ENCODE measurements around the gene CAMTA2.

The CAMTA2 gene

GRCh38 chr17:4948166-4948930 is 39.1 kb downstream of the CAMTA2 start, which contains the start of gene PFN1:
Gene PFN1, minus strand, starts transcription at chr17:4948530. Its CDS starts 136 bp downstream, at chr17:4948394.
- Histone ChIP-seq H3K4me3 (ENCODE audit: low read depth in 1 of 2, low read length in 2 of 2) (peak within 1 kb of the TSS; percentile 98 to 99), H3K9me3 (ENCODE audit: control insufficient read depth in 1 of 2, low read length in 2 of 2) (no peaks in the 10 kb centered on the region), H3K36me3 (ENCODE audit: control insufficient read depth in 1 of 2, insufficient read depth in 2 of 2, low read length in 2 of 2) (peaks cover 11 to 29% of the 10 kb centered on the region in 2 donors), H3K27ac (ENCODE audit: low read depth, low read length) (peak within 1 kb of the TSS; percentile 99), H3K27me3 (ENCODE audit: control insufficient read depth in 1 of 2, insufficient read depth in 2 of 2, low read length in 2 of 2) (no peaks in the 10 kb centered on the region), H3K9ac (ENCODE audit: low read depth in 1 of 2, low read length in 2 of 2) (peak within 1 kb of the TSS; percentile 99), H3K4me1 (ENCODE audit: control insufficient read depth in 1 of 2, insufficient read depth in 2 of 2, low read length in 2 of 2) (peaks cover 41 to 55% of the 10 kb centered on the region in 2 donors)

GRCh38 chr17:4947411-4948165 is 39.9 kb downstream of the CAMTA2 start:
- no peaks in the 10 kb centered on the region for H3K9me3 ChIP-seq (ENCODE audit: control insufficient read depth in 1 of 2, low read length in 2 of 2)
- H3K4me1 ChIP-seq (ENCODE audit: control insufficient read depth in 1 of 2, insufficient read depth in 2 of 2, low read length in 2 of 2), result peaks cover 49 to 62% of the 10 kb centered on the region in 2 donors
- peak overlapping the region; percentile 99 for H3K27ac ChIP-seq (ENCODE audit: low read depth, low read length)
- H3K4me3 ChIP-seq (ENCODE audit: low read depth in 1 of 2, low read length in 2 of 2), result peak overlapping the region; percentile 98 to 99
- H3K36me3 ChIP-seq (ENCODE audit: control insufficient read depth in 1 of 2, insufficient read depth in 2 of 2, low read length in 2 of 2), result peaks cover 19 to 37% of the 10 kb centered on the region in 2 donors
- H3K9ac ChIP-seq (ENCODE audit: low read depth in 1 of 2, low read length in 2 of 2), result peak overlapping the region; percentile 99
- no peaks in the 10 kb centered on the region for H3K27me3 ChIP-seq (ENCODE audit: control insufficient read depth in 1 of 2, insufficient read depth in 2 of 2, low read length in 2 of 2)

- H3K27ac ChIP-seq (ENCODE audit: low read depth, low read length), result peak overlapping the region; percentile 44
- H3K4me1 ChIP-seq (ENCODE audit: control insufficient read depth in 1 of 2, insufficient read depth in 2 of 2, low read length in 2 of 2), result peaks cover 54 to 67% of the 10 kb centered on the region in 2 donors
- peak overlapping the region; percentile 98 to 99 for H3K4me3 ChIP-seq (ENCODE audit: low read depth in 1 of 2, low read length in 2 of 2)
- H3K9me3 ChIP-seq (ENCODE audit: control insufficient read depth in 1 of 2, low read length in 2 of 2), result no peaks in the 10 kb centered on the region
- H3K9ac ChIP-seq (ENCODE audit: low read depth in 1 of 2, low read length in 2 of 2), result peak overlapping the region; percentile 70 to 99
- H3K27me3 ChIP-seq (ENCODE audit: control insufficient read depth in 1 of 2, insufficient read depth in 2 of 2, low read length in 2 of 2), result no peaks in the 10 kb centered on the region
- H3K36me3 ChIP-seq (ENCODE audit: control insufficient read depth in 1 of 2, insufficient read depth in 2 of 2, low read length in 2 of 2), result peaks cover 25 to 41% of the 10 kb centered on the region in 2 donors
Measured at GRCh38 chr17:4947010-4947410, 40.5 kb downstream of the CAMTA2 start.

DNA sequence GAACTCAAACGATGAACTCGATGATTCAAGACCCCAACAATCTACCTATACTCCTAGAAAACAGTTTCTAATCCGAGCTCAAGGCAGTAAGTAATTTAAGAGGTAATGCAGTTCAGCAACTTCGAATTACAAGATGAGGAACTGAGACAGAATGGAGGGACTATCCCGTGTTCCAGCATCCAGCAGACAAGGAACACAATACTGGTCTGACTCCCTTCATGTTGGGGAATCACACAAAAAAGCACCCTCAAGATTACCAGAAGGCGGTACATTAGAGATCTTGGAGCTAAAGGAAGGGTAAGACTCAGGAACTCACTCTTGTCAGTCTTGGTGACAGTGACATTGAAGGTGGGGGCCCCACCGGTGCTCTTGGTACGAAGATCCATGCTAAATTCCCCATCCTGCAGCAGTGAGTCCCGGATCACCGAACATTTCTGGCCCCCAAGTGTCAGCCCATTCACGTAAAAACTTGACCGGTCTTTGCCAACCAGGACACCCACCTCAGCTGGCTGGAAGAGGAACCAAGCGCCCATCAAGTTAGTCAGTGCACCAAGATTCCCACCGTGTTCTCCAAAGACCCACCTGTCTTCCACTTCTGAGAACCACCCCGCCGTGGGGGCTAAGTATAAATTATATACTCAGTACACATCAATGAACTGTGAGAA is 41.0 kb downstream of the CAMTA2 start:
- H3K36me3 ChIP-seq (ENCODE audit: control insufficient read depth in 1 of 2, insufficient read depth in 2 of 2, low read length in 2 of 2), result peaks cover 25 to 41% of the 10 kb centered on the region in 2 donors
- peak overlapping the region; percentile 44 for H3K27ac ChIP-seq (ENCODE audit: low read depth, low read length)
- peaks cover 60 to 69% of the 10 kb centered on the region in 2 donors for H3K4me1 ChIP-seq (ENCODE audit: control insufficient read depth in 1 of 2, insufficient read depth in 2 of 2, low read length in 2 of 2)
- H3K9ac ChIP-seq (ENCODE audit: low read depth in 1 of 2, low read length in 2 of 2), result peak overlapping the region; percentile 70 to 99
- H3K4me3 ChIP-seq (ENCODE audit: low read depth in 1 of 2, low read length in 2 of 2), result peak overlapping the region; percentile 98 to 99
- H3K9me3 ChIP-seq (ENCODE audit: control insufficient read depth in 1 of 2, low read length in 2 of 2), result no peaks in the 10 kb centered on the region
- H3K27me3 ChIP-seq (ENCODE audit: control insufficient read depth in 1 of 2, insufficient read depth in 2 of 2, low read length in 2 of 2), result no peaks in the 10 kb centered on the region

DNA sequence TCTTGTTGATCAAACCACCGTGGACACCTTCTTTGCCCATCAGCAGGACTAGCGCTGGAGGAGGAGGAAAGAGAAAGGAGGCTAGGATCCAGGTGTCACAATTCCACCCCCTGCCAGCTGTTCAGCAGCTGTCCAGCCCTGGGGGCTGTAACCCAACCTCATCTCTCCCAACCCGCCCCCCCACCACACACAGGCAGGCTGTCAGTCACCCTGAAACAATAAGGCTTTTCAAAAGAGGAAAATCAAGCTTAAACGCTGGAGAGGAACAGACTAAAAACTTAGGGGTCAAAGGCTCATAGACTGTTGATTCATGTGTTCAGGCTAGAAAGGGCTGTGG is 41.6 kb downstream of the CAMTA2 start:
- H3K27me3 ChIP-seq (ENCODE audit: control insufficient read depth in 1 of 2, insufficient read depth in 2 of 2, low read length in 2 of 2), result no peaks in the 10 kb centered on the region
- no peaks in the 10 kb centered on the region for H3K9me3 ChIP-seq (ENCODE audit: control insufficient read depth in 1 of 2, low read length in 2 of 2)
- H3K4me3 ChIP-seq (ENCODE audit: low read depth in 1 of 2, low read length in 2 of 2), result peak overlapping the region; percentile 98 to 99
- H3K4me1 ChIP-seq (ENCODE audit: control insufficient read depth in 1 of 2, insufficient read depth in 2 of 2, low read length in 2 of 2), result peaks cover 60 to 69% of the 10 kb centered on the region in 2 donors
- peak overlapping the region; percentile 44 for H3K27ac ChIP-seq (ENCODE audit: low read depth, low read length)
- H3K36me3 ChIP-seq (ENCODE audit: control insufficient read depth in 1 of 2, insufficient read depth in 2 of 2, low read length in 2 of 2), result peaks cover 25 to 41% of the 10 kb centered on the region in 2 donors
- H3K9ac ChIP-seq (ENCODE audit: low read depth in 1 of 2, low read length in 2 of 2), result peak overlapping the region; percentile 70 to 99

- Histone ChIP-seq H3K9ac (ENCODE audit: low read depth in 1 of 2, low read length in 2 of 2) (peak overlapping the region; percentile 32 to 99), H3K36me3 (ENCODE audit: control insufficient read depth in 1 of 2, insufficient read depth in 2 of 2, low read length in 2 of 2) (peaks cover 25 to 41% of the 10 kb centered on the region in 2 donors), H3K9me3 (ENCODE audit: control insufficient read depth in 1 of 2, low read length in 2 of 2) (no peaks in the 10 kb centered on the region), H3K27me3 (ENCODE audit: control insufficient read depth in 1 of 2, insufficient read depth in 2 of 2, low read length in 2 of 2) (no peaks in the 10 kb centered on the region), H3K4me1 (ENCODE audit: control insufficient read depth in 1 of 2, insufficient read depth in 2 of 2, low read length in 2 of 2) (peaks cover 55 to 67% of the 10 kb centered on the region in 2 donors), H3K4me3 (ENCODE audit: low read depth in 1 of 2, low read length in 2 of 2) (peak overlapping the region; percentile 63 to 98), H3K27ac (ENCODE audit: low read depth, low read length) (peak overlapping the region; percentile 49)
Measured at GRCh38 chr17:4945176-4945943, 42.1 kb downstream of the CAMTA2 start.

- Histone ChIP-seq H3K4me1 (ENCODE audit: control insufficient read depth in 1 of 2, insufficient read depth in 2 of 2, low read length in 2 of 2) (peaks cover 53 to 64% of the 10 kb centered on the region in 2 donors), H3K9ac (ENCODE audit: low read depth in 1 of 2, low read length in 2 of 2) (peak overlapping the region; percentile 20 to 99)
Measured at GRCh38 chr17:4944554-4945175, 42.8 kb downstream of the CAMTA2 start.

GRCh38 chr17:4944163-4944553 is 43.3 kb downstream of the CAMTA2 start:
- H3K36me3 ChIP-seq (ENCODE audit: control insufficient read depth in 1 of 2, insufficient read depth in 2 of 2, low read length in 2 of 2), result peaks cover 25 to 41% of the 10 kb centered on the region in 2 donors
- peak overlapping the region; percentile 49 for H3K27ac ChIP-seq (ENCODE audit: low read depth, low read length)
- H3K4me3 ChIP-seq (ENCODE audit: low read depth in 1 of 2, low read length in 2 of 2), result peak overlapping the region; percentile 18 to 34
- peaks cover 53 to 67% of the 10 kb centered on the region in 2 donors for H3K4me1 ChIP-seq (ENCODE audit: control insufficient read depth in 1 of 2, insufficient read depth in 2 of 2, low read length in 2 of 2)
- H3K9me3 ChIP-seq (ENCODE audit: control insufficient read depth in 1 of 2, low read length in 2 of 2), result no peaks in the 10 kb centered on the region
- H3K27me3 ChIP-seq (ENCODE audit: control insufficient read depth in 1 of 2, insufficient read depth in 2 of 2, low read length in 2 of 2), result no peaks in the 10 kb centered on the region
- H3K9ac ChIP-seq (ENCODE audit: low read depth in 1 of 2, low read length in 2 of 2), result no peak overlapping the region

More at GRCh38 chr17:4944554-4945175, 42.8 kb downstream of the CAMTA2 start:
- Histone ChIP-seq H3K36me3 (ENCODE audit: control insufficient read depth in 1 of 2, insufficient read depth in 2 of 2, low read length in 2 of 2) (peaks cover 25 to 41% of the 10 kb centered on the region in 2 donors), H3K4me3 (ENCODE audit: low read depth in 1 of 2, low read length in 2 of 2) (peak overlapping the region; percentile 34 to 98), H3K9me3 (ENCODE audit: control insufficient read depth in 1 of 2, low read length in 2 of 2) (no peaks in the 10 kb centered on the region), H3K27me3 (ENCODE audit: control insufficient read depth in 1 of 2, insufficient read depth in 2 of 2, low read length in 2 of 2) (no peaks in the 10 kb centered on the region), H3K27ac (ENCODE audit: low read depth, low read length) (peak overlapping the region; percentile 49)

Data from duodenal mucosa (tissue), 2 donors.